Measurements from ENCODE around the gene RBBP5. TPM values are rescaled to one million over a fixed set of nuclear protein-coding genes. Genes with fewer than 3 reads are reported as not detected.

RBBP5 gene
- total and polyA plus RNA-seq, 2 of the 4 experiments (the other 2 are of a cell fraction) = 7.3 to 37.5 TPM

- H3K27me3 ChIP-seq (ENCODE audit: control insufficient read depth, insufficient read depth, low read length) = peaks cover 36% of the 10 kb centered on the region
- CTCF ChIA-PET = no interaction called here
- no peak for TF ChIP-seq MXI1 (IDR thresholded peaks at IDR 0.05; ENCODE audit: borderline replicate concordance, low read depth, low read length)
- TF ChIP-seq USF2 (IDR thresholded peaks at IDR 0.05; ENCODE audit: low read depth, low read length) = no peak
- no peak for TF ChIP-seq CEBPB (IDR thresholded peaks at IDR 0.05; ENCODE audit: low read depth, low read length)
- no peak for TF ChIP-seq POLR2A (IDR thresholded peaks at IDR 0.05; ENCODE audit: low read depth, low read length)
- no peak for TF ChIP-seq RCOR1 (IDR thresholded peaks at IDR 0.05; ENCODE audit: insufficient replicate concordance, low read length)
- no peak for TF ChIP-seq RAD21 (IDR thresholded peaks at IDR 0.05; ENCODE audit: low read length)
- TF ChIP-seq MAFK (IDR thresholded peaks at IDR 0.05; ENCODE audit: low read depth, low read length) = no peak
- TF ChIP-seq CTCF (conservative IDR thresholded peaks at IDR 0.05; ENCODE audit: low read depth, low read length) = no peak
- H3K4ac ChIP-seq (ENCODE audit: low read depth, low read length) = no peak overlapping the region
- H2AK5ac ChIP-seq (ENCODE audit: low read depth, low read length) = no peak overlapping the region
- no peaks in the 10 kb centered on the region for H3K9me1 ChIP-seq (ENCODE audit: insufficient read depth, low read length)
- no peaks in the 10 kb centered on the region for H3K79me1 ChIP-seq (ENCODE audit: low read depth in 1 of 2, low read length in 2 of 2)
- no peaks in the 10 kb centered on the region for H3K36me3 ChIP-seq (ENCODE audit: control insufficient read depth, insufficient read depth, low read length)
- H3K4me2 ChIP-seq (ENCODE audit: low read depth, low read length) = no peak overlapping the region
- no peak overlapping the region for H3K14ac ChIP-seq (replicated peaks; ENCODE audit: low read depth, low read length)
- H2AFZ ChIP-seq (replicated peaks; ENCODE audit: low read length, poor library complexity) = no peak overlapping the region
- no peak overlapping the region for H4K5ac ChIP-seq (ENCODE audit: low read depth, low read length)
- no peak for ATAC-seq (ENCODE audit: low read depth)
- H3K4me1 ChIP-seq (ENCODE audit: control insufficient read depth, insufficient read depth, low read length) = no peaks in the 10 kb centered on the region
- no peak overlapping the region for H3K23ac ChIP-seq (ENCODE audit: low read depth, low read length)
- dilution Hi-C loops (cut with HindIII; ENCODE audit: low sequenced_read_pairs, unreplicated experiment) (no loop called here), intact Hi-C loops (cut with micrococcal nuclease) (no loop called here), in situ Hi-C loops (cut with MboI; ENCODE audit: low sequenced_read_pairs) (no loop called here)
- H3K9ac ChIP-seq (ENCODE audit: low read depth, low read length) = no peak overlapping the region
- no peaks in the 10 kb centered on the region for H3K9me3 ChIP-seq (ENCODE audit: control insufficient read depth, insufficient read depth, low read length)
- no peak overlapping the region for H2BK15ac ChIP-seq (ENCODE audit: low read depth, low read length)
- no TSS peak for BruUV-seq (replicated peaks)
- H3K18ac ChIP-seq (ENCODE audit: low read depth, low read length) = no peak overlapping the region
- no peak overlapping the region for H4K91ac ChIP-seq (ENCODE audit: insufficient read depth, low read depth, low read length)
- no peak overlapping the region for H3K4me3 ChIP-seq (ENCODE audit: insufficient read depth, low read depth, low read length)
- no peak overlapping the region for H3K27ac ChIP-seq (ENCODE audit: insufficient read depth, low read length)
- POLR2A ChIA-PET (ENCODE audit: unreplicated experiment) = no interaction called here
- no peak overlapping the region for H2BK5ac ChIP-seq (ENCODE audit: low read depth, low read length, poor library complexity, severe bottlenecking)
- H4K20me1 ChIP-seq (ENCODE audit: insufficient read depth, low read length) = no peaks in the 10 kb centered on the region
- no peak overlapping the region for H4K8ac ChIP-seq (ENCODE audit: low read depth in 2 of 2, low read length in 2 of 2)
- no peak for DNase-seq
- WGBS, 2 experiments (ENCODE audit: extremely low coverage in 2 of 2, insufficient read length in 1 of 2) = 90% methylated on average over 2 of the region's 6 CpGs; no CpG with 5 or more reads in 1 of the 2 experiments
- H2BK20ac ChIP-seq (ENCODE audit: low read depth, low read length) = no peak overlapping the region
- H2BK120ac ChIP-seq (ENCODE audit: low read depth, low read length) = no peak overlapping the region
- no peak overlapping the region for H3K56ac ChIP-seq (ENCODE audit: extremely low read depth, insufficient read depth, low read length)
- H2AK9ac ChIP-seq (replicated peaks; ENCODE audit: low read depth, low read length, poor library complexity) = no peak overlapping the region
These were observed 64.7 kb downstream of the RBBP5 start for GRCh38 chr1:205056956-205057568.

Measured in IMR-90 (cell line).